TTC549 (cell line): ENCODE data around the gene PDE2A.

Source experiments
- FAIRE-seq: peaks from 2 replicates; lab custom pipeline; 2012; peaks lifted over from hg19 to GRCh38; lab: Jason Lieb, UNC

PDE2A gene

GRCh38 chr11:72543849-72544542, 130.2 kb downstream of the PDE2A start:
- FAIRE-seq, result no peak

GRCh38 chr11:72541257-72541974, 132.8 kb downstream of the PDE2A start:
- no peak for FAIRE-seq

- no peak for FAIRE-seq
These were observed 137.2 kb downstream of the PDE2A start for GRCh38 chr11:72537051-72537450.

DNA sequence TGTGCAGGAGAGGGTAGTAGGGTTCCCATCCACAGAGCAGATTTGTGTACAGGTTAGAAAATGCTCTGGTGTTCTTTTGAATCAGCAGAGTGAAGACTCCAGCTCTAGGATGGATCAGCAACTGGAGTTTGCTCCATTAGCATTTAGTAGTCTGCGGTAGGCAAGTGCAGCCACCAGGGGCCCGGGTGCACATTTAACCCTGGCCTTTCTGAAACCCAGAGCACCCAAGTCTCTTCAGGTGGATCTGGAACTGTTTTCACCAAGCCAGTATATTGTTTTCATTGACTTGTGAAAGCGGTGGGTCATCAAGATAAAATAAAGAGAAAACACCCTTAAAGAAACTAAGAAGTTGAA, 139.1 kb downstream of the PDE2A start:
- FAIRE-seq, result no peak

DNA sequence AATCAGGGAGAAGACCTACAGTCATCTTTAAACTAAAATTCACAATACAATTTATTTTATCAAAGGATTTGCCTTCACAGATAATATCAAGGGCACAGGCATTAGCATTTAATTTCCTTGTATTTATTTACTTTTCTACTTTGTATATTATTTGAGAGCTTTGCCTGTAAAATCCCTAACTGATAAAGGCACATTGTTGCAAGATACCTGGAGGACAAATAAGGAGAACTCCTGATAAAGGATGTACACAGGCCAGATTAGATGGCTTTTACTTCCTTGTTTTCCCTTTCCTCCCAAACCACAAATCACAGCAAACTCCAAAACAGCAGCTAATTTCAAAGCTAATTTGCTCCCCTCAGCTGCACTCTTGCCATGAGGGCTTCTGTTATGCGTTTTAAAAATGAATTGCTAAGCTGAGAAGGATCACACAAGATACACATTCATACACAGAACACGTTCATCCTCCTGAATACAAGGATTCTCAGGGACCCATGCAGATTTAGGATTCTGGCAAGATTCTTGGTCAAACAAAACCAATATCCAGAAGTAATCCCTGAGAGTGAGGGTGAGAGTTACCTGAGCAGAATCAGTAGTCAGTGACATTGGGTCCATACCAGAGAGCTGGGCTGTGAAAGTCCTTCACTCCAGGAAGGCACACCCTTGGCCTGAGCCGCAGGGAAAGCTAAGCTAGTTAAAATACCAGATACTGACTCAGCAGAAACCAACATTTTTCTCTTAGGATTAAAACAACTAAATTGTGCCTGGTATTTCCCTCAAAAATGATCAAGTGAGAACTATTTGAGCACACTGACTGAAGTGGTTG, 139.6 kb downstream of the PDE2A start:
- FAIRE-seq, result no peak

- no peak for FAIRE-seq
These were observed 145.2 kb downstream of the PDE2A start for GRCh38 chr11:72529068-72529467.

DNA sequence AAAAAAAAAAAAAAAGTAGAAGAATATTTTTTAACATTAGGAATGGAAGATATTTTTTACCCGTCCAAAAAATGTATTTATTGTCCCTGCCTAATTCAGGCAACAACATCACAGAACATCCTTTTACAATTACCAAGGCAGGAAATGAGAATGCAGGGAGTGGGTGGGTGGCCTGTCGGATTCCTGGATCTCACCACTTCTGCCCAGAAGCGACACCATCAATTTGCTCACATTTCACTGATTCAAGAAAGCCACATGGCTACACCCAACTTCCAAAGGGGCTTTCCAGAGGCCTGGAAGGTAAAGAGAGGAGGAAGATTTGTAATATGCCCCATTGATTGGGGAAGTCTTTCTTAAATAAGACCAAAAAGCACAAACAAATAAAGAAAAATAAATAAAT, 146.1 kb downstream of the PDE2A start:
- no peak for FAIRE-seq
